Measurements from ENCODE around the gene SRL.
A peak's percentile ranks its signal among the peaks of the same experiment; 100 is the strongest.

Gene SRL

GRCh38 chr16:4249530-4250308, 7.8 kb upstream of the SRL start:
- H3K4me3 ChIP-seq (replicated peaks; ENCODE audit: insufficient read depth, low read length): no peak overlapping the region
- no peaks in the 10 kb centered on the region for H3K27me3 ChIP-seq (ENCODE audit: insufficient read depth, poor library complexity, severe bottlenecking)
- DNase-seq (ENCODE audit: low read depth in 1 of 2, low spot score in 1 of 2): no peak
- H3K27ac ChIP-seq (replicated peaks): no peak overlapping the region
- no peak for TF ChIP-seq POLR2AphosphoS5 (IDR thresholded peaks at IDR 0.05; ENCODE audit: low read depth)
- no peak for TF ChIP-seq CTCF (IDR thresholded peaks at IDR 0.05; ENCODE audit: insufficient read depth, low read length)
- TF ChIP-seq REST (IDR thresholded peaks at IDR 0.05; ENCODE audit: insufficient replicate concordance, low read depth): no peak
- no peak for TF ChIP-seq SPI1 (IDR thresholded peaks at IDR 0.05; ENCODE audit: borderline replicate concordance, low read depth)
- TF ChIP-seq GABPA (IDR thresholded peaks at IDR 0.05; ENCODE audit: low read depth): no peak

GRCh38 chr16:4247460-4247784, 5.5 kb upstream of the SRL start:
- no peak for DNase-seq (ENCODE audit: low read depth in 1 of 2, low spot score in 1 of 2)
- Histone ChIP-seq H3K27me3 (ENCODE audit: insufficient read depth, poor library complexity, severe bottlenecking) (no peaks in the 10 kb centered on the region), H3K4me3 (replicated peaks; ENCODE audit: insufficient read depth, low read length) (no peak overlapping the region), H3K27ac (replicated peaks) (no peak overlapping the region)
- no peak for TF ChIP-seq GABPA (IDR thresholded peaks at IDR 0.05; ENCODE audit: low read depth)
- no peak for TF ChIP-seq POLR2AphosphoS5 (IDR thresholded peaks at IDR 0.05; ENCODE audit: low read depth)
- no peak for TF ChIP-seq CTCF (IDR thresholded peaks at IDR 0.05; ENCODE audit: insufficient read depth, low read length)
- TF ChIP-seq SPI1 (IDR thresholded peaks at IDR 0.05; ENCODE audit: borderline replicate concordance, low read depth): no peak
- no peak for TF ChIP-seq REST (IDR thresholded peaks at IDR 0.05; ENCODE audit: insufficient replicate concordance, low read depth)

- H3K27me3 ChIP-seq (ENCODE audit: insufficient read depth, poor library complexity, severe bottlenecking): no peaks in the 10 kb centered on the region
- no peak overlapping the region for H3K27ac ChIP-seq (replicated peaks)
- no peak for DNase-seq (ENCODE audit: low read depth in 1 of 2, low spot score in 1 of 2)
- TF ChIP-seq POLR2AphosphoS5 (IDR thresholded peaks at IDR 0.05; ENCODE audit: low read depth) (no peak), GABPA (IDR thresholded peaks at IDR 0.05; ENCODE audit: low read depth) (no peak)
- H3K4me3 ChIP-seq (replicated peaks; ENCODE audit: insufficient read depth, low read length): no peak overlapping the region
Observed at GRCh38 chr16:4246777-4247459, 5.0 kb upstream of the SRL start.

GRCh38 chr16:4245077-4245791, 3.4 kb upstream of the SRL start:
- DNase-seq (ENCODE audit: low read depth in 1 of 2, low spot score in 1 of 2): peak; percentile 54 to 74

More at GRCh38 chr16:4245077-4245791, 3.4 kb upstream of the SRL start:
- Histone ChIP-seq H3K4me3 (replicated peaks; ENCODE audit: insufficient read depth, low read length) (no peak overlapping the region), H3K27ac (replicated peaks) (peak overlapping the region; percentile 27; the same call in 1 of the 2 replicates), H3K27me3 (ENCODE audit: insufficient read depth, poor library complexity, severe bottlenecking) (no peaks in the 10 kb centered on the region)
- TF ChIP-seq REST (IDR thresholded peaks at IDR 0.05; ENCODE audit: insufficient replicate concordance, low read depth) (no peak), SPI1 (IDR thresholded peaks at IDR 0.05; ENCODE audit: borderline replicate concordance, low read depth) (peak; percentile 59; the same call in 1 of the 2 replicates)
